GM23338 (cell line): ENCODE measurements around the gene MICALL1.

Experiments used
- CREB1 ChIP-seq: fragments of 250-450 bp; sonication (Bioruptor Pico); IDR thresholded peaks from 2 replicates; pipeline ENCODE4 v1.5.0; 2020; ENCODE audit warnings: low read depth, mild to moderate bottlenecking, moderate library complexity
- CTCF ChIP-seq, 2 experiments: fragments of 200-600 bp in 1 of 2; sonication (generic) in 1 of 2; conservative IDR thresholded peaks; 2 replicates each; pipeline versions ENCODE4 v1.5.1 to v1.6.1; 2016 to 2017; ENCODE audit warnings: antibody characterized with exemption in 2 of 2, low read depth in 2 of 2, mild to moderate bottlenecking in 2 of 2, moderate library complexity in 1 of 2
- EZH2 ChIP-seq: fragments of 200-600 bp; sonication (generic); IDR thresholded peaks from one replicate; pipeline ENCODE4 v1.8.0; 2017; ENCODE audit warnings: antibody characterized with exemption, mild to moderate bottlenecking, low read depth; ENCODE audit not compliant: unreplicated experiment
- EZH2phosphoT487 ChIP-seq: fragments of 200-600 bp; sonication (generic); IDR thresholded peaks from one replicate; pipeline ENCODE4 v1.8.1; 2018; ENCODE audit warnings: antibody characterized with exemption; ENCODE audit not compliant: unreplicated experiment
- JUNB ChIP-seq: IDR thresholded peaks from one replicate; pipeline ENCODE4 v1.6.1; 2016; ENCODE audit warnings: antibody characterized with exemption; ENCODE audit not compliant: unreplicated experiment
- NANOG ChIP-seq: IDR thresholded peaks from 2 replicates; pipeline ENCODE4 v1.6.1; 2016; ENCODE audit warnings: antibody characterized with exemption, borderline replicate concordance
- POLR2AphosphoS5 ChIP-seq: IDR thresholded peaks from 2 replicates; pipeline ENCODE4 v1.6.1; 2016; ENCODE audit warnings: antibody characterized with exemption, low read depth
- REST ChIP-seq: IDR thresholded peaks from one replicate; pipeline ENCODE4 v1.6.1; 2018; ENCODE audit warnings: antibody characterized with exemption; ENCODE audit not compliant: unreplicated experiment
- STAT1 ChIP-seq: IDR thresholded peaks from one replicate; pipeline ENCODE4 v1.6.1; 2016; ENCODE audit warnings: antibody characterized with exemption; ENCODE audit not compliant: unreplicated experiment

- TF ChIP-seq CTCF (conservative IDR thresholded peaks at IDR 0.05; ENCODE audit: low read depth in 2 of 2) (no peak), POLR2AphosphoS5 (no peak), EZH2phosphoT487 (no peak), REST (no peak), STAT1 (no peak), EZH2 (no peak), CREB1 (CRISPR knock-in tag) (no peak), NANOG (no peak), JUNB (no peak)
Observed at GRCh38 chr22:37862570-37863325, 43.3 kb upstream of the MICALL1 start.
